HG02798 (cell line): ENCODE data around the gene NUP107.
A peak's percentile ranks its signal among the peaks of the same experiment; 100 is the strongest.

ENCODE experiments used
- ATAC-seq: cut with Tn5 transposase; IDR thresholded peaks from one replicate; pipeline ENCODE4 v1.9.1; 2021; ENCODE audit warnings: mild to moderate bottlenecking; ENCODE audit not compliant: unreplicated experiment, poor library complexity

NUP107 gene

GRCh38 chr12:68733661-68734071 lies 46.9 kb downstream of the NUP107 start:
- ATAC-seq, result no peak

- no peak for ATAC-seq
Measured at GRCh38 chr12:68739891-68740290, 53.1 kb downstream of the NUP107 start.

- no peak for ATAC-seq
Measured at GRCh38 chr12:68743356-68743755, 56.6 kb downstream of the NUP107 start.

GRCh38 chr12:68745376-68745903 lies 58.7 kb downstream of the NUP107 start:
- peak; percentile 3 for ATAC-seq

DNA sequence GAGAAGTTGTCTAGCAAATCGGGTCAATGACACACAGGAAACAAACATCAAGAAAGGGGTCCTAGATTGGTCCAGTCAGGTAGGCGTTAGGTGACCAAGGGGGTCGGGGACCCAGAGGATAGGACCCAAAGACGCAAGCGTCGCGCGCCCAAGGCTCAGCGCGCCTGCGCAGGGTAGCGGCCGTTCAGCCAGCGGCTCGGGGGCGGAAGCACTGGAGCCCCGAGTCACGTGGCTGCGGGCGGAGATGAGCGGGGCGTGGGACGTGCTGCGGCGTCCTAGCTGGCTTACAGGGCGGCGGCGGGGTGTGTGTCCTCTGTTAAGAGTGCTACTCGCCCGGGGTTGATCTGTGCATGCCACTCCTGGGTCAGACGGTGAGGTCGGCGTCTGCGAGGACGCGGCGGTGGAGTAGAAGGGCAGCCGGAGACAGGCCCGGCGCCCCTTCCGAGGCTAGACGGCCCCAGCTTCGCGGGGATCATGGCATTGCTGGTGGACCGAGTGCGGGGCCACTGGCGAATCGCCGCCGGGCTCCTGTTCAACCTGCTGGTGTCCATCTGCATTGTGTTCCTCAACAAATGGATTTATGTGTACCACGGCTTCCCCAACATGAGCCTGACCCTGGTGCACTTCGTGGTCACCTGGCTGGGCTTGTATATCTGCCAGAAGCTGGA lies 59.3 kb downstream of the NUP107 start, which contains the start of gene SLC35E3:
Gene SLC35E3, plus strand, starts transcription at position 273 of the 668 bp plus-strand sequence. Its CDS starts 202 bp downstream, at position 475.
- peak; percentile 98 for ATAC-seq

- ATAC-seq, result peak; percentile 36
Measured at GRCh38 chr12:68746572-68747180, 59.9 kb downstream of the NUP107 start.

DNA sequence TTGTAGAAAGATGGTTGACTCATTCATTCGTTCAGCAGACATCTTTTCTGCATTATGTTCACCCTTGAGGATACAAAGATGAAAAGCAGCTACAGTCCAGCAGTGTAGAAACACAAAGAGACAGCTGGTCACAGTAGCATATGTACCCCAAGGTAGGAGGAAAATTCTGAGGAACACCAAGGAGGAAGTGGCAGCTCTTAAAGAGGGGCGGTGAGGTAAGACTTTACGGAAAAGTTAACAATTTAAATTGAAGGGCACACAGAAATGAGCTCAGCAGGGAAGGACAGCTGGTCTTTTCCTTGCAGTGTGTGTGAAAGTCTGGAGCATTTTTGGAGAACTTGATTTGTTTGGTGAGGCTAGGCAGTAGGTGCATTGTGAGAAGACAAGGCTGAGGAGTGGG lies 62.7 kb downstream of the NUP107 start:
- ATAC-seq, result no peak

GRCh38 chr12:68749861-68750260 lies 63.1 kb downstream of the NUP107 start:
- ATAC-seq, result no peak

DNA sequence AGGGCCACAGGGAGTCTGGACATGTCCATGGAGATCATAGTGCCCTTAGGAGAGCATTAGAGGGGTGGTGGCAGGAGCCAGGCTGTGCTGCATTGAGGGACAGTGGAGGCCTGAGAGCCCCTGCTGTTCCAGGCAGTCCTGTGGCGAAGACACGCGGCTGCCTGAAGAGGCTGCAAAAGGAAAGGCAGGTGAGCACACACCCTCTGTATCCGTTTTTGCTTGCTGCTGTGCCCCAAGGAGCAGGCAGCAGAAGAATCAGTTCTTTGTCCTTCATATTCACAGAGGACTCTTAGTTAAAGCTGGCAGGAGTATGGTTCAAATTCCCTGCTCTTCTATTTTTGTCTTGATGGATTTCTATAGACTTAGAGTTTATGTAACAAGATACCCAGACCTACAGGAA lies 63.7 kb downstream of the NUP107 start:
- ATAC-seq, result no peak

DNA sequence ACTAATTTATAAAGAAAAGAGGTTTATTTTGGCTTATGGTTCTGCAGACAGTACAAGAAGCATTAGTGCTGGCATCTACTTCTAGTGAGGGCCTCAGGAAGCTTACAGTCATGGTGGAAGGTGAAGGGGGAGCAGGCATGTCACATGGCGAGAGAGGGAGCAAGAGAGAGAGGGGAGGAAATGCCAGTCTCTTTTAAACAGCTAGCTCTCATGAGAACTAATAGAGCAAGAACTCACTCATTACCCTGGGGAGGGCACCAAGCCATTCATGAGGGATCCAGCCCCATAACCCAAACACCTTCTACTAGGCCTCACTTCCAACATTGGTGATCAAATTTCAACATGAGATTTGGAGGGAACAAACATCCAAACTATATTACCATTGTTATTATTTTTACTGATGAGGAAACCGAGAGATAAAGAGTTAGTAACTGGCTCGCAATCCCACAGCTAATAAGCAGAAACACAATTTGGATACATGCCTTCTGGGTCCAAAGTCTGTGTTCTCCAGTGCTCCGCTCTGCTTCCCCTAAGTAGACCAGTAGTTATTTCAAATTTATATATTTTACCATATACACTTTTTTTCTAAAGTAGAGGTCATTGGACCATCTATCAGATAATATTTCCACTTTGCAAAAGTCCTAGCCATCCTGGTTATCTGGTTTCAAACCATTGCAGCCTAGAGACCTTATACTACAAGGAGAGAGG lies 68.9 kb downstream of the NUP107 start:
- ATAC-seq, result no peak

DNA sequence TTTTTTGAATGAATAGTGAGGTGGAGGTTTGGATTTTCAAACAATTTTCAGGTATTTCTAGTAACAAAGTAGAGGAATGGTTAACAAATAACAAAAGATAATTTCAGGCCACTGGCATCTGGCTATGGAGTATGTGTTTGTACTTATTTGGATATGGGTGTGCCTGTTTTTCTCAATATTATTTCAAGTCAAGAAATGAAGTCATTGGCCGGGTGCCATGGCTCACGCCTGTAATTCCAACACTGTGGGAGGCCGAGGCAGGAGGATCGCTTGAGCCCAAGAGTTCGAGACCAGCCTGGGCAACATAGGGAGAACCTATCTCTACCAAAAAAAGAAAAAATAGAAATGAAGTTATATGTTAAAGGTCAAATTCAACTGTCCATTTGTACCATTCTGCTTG lies 73.1 kb downstream of the NUP107 start:
- ATAC-seq, result no peak

DNA sequence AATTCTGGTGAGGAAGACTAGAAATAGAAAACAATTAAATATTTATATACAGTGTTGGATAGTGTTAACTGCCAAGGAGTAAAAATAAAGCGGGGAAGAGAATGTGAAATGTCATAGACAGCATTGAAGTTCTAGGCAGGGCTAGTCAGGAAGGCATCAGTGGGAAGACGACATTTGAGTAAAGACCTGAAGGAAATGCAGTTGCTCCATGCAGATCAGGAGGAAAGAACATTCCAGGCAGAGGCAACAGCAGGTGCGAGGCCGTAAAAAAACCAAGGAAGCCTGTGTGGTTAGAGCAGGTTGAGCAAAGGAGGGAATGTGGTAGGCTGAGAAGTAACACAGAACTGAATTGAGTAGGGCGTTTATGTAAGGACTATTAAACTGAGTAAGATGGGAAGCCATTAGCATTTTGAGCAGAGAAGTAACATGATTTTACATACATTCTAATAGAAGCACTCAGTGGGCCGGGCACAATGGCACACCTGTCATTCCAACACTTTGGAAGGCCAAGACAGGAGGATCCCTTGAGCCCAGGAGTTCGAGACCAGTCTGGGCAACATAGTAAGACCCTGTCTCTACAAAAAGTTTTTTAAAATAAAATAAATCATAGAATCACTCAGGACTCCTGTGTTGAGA lies 74.1 kb downstream of the NUP107 start:
- no peak for ATAC-seq

GRCh38 chr12:68761442-68761812 lies 74.6 kb downstream of the NUP107 start:
- no peak for ATAC-seq

- ATAC-seq, result no peak
Measured at GRCh38 chr12:68761901-68762630, 75.3 kb downstream of the NUP107 start.

GRCh38 chr12:68762691-68763090 lies 75.9 kb downstream of the NUP107 start:
- ATAC-seq, result no peak

DNA sequence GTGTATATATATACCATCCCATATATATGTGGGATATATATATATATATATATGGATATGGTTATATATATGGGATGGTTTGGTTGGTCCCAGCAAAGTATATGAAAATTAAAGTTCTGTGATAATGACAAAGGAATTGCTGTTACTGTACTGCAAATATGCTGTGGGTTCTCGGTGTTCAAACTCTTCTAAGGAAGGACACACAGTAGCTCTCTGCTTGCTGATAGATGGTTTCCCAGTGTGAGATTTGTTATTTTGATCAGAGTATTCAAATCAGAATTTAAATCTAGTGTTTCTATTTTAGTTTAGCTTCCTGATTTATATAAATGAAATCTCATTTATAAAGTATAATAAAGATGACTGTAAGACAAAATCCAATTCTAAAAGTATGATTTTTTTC lies 78.9 kb downstream of the NUP107 start:
- ATAC-seq, result no peak

DNA sequence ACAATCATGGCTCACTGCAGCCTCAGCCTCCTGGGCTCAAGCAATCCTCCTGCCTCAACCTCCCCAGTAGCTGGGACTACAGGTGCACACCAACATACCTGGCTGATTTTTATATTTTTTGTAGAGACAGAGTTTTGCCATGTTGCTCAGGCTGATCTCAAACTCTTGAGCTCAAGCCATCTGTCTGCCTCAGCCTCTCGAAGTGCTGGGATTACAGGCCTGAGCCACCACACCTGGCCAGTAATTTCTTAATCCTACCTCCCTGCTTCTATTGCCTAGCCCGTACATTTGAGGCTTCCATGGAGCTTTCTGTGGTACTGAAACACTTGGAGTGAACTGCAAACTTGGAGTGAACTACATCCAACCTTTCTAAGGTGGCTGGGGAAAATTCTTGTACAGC lies 79.9 kb downstream of the NUP107 start:
- no peak for ATAC-seq

DNA sequence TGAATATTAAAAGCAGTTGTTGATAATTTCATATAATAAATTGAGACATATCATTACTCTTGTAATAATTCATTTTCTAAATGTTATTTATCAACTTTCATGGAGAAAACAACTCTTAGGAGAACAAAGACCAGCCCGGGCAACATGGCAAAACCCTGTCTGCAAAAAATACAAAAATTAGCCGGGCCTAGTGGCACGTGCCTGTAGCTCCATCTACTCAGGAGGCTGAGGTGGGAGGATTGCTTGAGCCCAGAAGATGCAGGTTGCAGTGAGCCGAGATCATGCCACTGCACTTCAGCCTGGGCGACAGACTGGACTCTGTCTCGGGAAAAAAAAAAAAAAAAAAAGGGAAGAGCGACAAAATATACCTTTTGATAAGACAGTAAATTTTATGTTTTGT lies 80.4 kb downstream of the NUP107 start:
- ATAC-seq, result no peak

- no peak for ATAC-seq
Measured at GRCh38 chr12:68768431-68768939, 81.7 kb downstream of the NUP107 start.

DNA sequence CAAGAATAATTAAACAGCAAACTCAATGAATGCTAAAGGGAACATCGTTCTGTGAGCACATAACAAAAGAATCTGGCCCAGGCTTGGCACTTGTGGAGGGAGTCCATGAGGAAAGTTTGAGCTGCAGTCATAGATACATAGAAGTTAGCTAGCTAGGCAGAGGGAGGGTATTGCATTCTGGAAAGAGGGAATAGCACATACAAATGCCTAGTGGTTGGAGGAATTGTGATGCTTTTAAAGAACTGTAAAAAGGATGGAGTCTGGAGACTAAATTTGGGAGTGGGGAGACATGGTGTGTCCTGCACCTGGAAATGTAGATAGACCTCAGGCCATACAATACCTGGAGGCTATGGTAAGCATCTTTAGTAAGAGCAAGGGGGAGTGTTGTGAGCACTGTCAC lies 83.2 kb downstream of the NUP107 start:
- ATAC-seq, result no peak
